ENCODE data around the gene ABCB10.

GRCh38 chr1:229574679-229575442 is 16.4 kb upstream of the ABCB10 start:
- TF ChIP-seq CTCF (IDR thresholded peaks at IDR 0.05): no peak
- TF ChIP-seq POLR2A (IDR thresholded peaks at IDR 0.05): no peak
- no peak for TF ChIP-seq POLR2AphosphoS5 (IDR thresholded peaks at IDR 0.05)

Data from prostate gland (tissue), 2 donors.